Fibroblast of skin of left biceps (primary cell): Measurements from ENCODE around the gene MRPS5.
A peak's percentile ranks its signal among the peaks of the same experiment; 100 is the strongest.

ENCODE experiments used
- DNase-seq, 2 experiments: peaks; one replicate each; pipeline ENCODE4 v3.0.0-alpha.2; 2013; ENCODE audit warnings: low read depth in 2 of 2

The MRPS5 gene

DNA sequence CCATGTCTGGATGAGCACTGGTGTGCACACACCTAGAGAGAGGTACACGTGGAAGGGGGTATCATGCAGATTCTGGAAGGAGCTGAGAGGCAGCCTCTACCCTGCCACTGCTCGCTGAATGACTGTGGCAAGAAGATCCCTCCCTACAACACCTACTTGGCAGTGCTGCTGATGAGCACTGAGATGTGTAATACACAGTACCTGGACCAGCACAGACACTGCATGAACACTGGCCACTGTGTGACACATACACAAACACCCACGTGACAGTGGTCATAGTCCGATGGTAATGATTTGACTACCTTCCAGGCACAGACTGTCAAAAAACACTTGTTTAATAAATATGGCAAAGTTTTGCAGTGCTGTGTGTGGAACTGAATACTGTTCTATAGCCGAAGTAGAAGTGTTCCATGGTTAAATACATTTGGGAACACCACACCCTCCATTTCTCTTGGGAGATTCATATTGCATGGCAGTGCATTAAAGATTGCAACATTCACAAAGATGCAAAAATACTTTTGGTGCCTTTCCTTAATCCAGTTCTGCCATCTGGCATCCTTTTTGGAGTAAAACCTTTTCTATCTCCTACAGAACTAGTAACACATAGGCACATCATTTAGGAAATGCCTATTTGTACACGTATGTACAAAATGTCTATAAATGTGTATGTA is 29.6 kb downstream of the MRPS5 start:
- no peak for DNase-seq

DNA sequence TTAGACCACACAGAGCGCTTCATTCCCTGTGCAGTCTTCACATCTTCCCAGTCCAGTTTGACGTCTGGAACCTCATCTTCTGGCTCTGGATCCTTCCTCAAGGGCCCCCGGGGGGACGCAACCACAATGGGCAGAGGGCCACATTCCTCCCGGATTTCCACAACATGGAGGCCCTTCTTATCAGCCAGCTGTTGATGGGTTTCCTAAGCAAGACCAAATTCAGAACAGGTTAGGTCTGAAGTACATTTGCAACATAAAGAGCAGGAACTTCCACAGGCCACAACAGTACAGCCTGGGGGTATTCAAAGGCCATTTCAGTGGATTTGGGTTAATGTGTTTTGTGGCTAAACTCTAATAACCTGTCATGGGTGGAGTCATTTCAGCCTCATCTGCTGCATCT is 34.2 kb downstream of the MRPS5 start:
- DNase-seq = no peak

DNA sequence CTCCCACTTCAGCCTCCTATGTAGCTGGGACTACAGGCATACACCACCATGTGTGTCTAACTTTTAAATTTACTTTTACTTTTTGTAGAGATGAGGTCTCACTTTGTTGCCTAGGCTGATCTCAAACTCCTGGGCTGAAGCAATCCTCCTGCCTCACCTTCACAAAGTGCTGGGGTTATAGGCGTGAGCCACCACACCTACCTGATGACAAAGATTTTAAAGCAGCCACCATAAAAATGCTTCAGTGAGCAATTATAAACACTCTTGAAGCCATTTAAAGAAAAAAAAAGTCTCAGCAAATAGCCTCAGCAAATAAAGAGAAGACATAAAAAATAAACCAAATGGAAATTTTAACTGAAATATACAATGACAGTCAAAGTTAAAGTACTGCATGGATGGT is 35.6 kb downstream of the MRPS5 start:
- no peak for DNase-seq

DNA sequence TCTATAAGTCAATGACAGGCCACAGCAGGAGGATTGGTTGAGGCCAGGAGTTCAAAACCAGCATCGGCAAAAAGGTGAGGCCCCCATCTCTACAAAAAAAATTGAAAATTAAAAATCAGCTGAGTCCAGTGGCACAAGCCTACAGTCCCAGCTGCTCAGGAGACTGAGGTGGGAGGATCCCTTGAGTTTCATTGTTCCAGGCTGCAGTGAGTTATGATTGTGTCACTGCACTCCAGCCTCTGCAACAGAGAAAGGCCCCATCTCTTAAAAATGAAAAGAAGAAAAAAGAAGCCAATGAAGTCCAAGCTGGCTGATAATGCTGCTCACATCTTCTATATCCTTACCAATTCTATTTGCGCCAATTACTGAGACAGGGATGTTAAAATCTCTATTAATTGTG is 39.1 kb downstream of the MRPS5 start:
- no peak for DNase-seq

DNA sequence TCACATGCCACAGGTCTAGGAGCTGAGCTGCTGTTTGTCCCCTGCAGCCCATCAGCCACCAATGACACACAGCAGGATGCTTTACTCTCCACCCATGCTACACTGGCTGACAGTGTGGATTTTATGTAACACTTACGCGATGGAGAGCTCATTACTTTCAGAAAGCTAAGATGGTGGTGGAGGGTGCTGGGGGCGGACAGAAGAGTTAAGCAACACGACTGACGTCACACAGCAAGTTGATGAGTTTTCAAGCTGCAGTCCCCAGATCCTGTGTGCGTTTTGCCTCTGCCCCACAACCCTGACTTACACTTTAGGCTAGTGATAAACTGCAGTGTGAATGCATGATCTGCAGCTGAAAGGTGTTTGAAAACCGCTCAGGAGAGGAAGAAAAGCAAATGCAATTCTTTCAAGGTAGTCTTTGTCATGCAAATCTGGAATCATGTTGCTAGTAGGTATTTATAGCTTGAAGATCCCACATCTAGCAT is 42.4 kb downstream of the MRPS5 start:
- no peak for DNase-seq

DNA sequence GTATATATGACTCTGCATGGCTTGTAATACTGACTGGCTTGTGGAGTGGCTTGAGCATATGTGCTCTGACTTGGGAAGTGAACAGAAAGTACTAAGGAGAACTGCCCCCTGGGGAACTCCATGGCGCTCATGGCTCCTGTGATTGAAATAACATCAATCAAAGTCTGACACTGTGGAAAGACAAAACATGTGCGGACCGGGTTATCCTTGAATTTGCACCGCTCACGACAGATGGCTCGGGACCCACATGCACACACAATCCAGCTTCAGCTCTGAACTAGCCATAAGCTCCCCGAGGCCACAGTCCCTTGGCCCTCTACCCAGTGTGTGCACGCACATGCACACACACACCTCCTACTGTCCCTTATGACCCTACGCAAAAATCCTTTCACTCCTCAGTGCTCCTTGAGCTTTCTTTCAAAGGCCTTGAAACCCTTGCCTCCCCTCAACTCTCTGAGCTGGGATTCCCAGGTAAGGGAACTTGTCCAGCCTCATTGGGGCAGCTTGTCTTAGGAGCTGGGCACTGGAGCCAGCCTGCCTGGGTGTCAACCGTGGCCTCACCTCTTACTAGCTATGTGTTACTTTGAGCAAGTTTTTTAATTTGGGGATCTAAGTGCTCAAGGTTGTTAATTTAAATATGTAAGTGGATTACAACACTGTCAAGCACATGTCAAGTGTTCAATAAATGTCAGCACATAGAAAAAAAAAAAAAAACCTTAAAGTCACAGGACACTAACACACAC is 43.6 kb downstream of the MRPS5 start:
- no peak for DNase-seq

DNA sequence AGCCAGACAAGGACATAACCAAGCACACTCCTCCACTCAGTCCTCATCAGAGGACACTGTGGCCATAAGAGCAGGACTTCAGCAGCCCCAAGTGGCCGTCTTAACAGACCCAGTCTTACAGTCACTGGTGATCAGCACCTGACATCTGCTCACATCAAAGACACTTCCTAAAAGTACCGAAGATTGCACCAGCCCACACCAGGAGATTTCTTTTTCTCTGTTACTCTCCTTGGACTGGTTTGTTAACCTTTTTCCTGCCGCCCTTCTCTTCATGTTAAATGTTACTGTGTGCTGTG is 44.1 kb downstream of the MRPS5 start:
- DNase-seq = no peak

DNA sequence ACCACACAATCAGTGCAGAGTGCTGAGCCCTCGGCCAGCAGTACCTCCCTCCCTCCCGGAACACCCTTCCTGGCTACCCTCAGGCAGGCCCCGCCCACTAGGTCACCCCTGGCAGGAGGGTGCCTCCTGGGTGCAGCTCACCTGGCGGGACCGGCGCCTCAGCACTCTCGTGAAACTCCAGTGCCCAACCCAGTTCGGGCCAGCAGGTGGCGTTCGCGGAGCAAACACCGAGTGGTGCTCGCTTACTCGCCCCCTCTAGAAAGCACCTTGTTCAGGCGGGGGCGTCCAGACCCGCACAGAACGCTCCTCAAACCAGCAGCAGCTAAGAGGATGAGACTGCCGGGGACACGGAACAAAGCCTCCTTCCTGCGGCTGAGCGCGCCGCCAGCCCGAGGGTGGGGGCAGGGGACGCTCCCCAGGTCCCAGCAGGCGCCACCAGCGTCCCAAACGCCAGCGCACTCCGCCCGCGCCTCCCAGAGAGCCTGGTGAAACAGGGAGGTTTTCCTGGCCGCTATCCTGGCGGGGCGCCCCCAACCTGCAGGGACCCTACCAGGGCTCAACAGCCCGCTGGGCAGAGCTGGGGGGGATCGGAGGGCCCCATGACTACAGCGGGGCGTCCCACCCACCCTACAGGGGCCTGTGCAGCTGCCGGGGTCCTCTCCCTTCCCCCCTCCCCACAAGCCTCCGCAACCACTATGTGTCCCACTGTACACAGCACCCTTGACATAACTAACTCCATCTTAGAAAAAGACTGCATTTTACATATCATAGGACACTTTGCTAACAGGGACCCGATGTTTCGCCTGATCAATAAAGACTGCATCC is 44.7 kb downstream of the MRPS5 start:
- DNase-seq = peak in 1 of 2 experiments; percentile 4

DNA sequence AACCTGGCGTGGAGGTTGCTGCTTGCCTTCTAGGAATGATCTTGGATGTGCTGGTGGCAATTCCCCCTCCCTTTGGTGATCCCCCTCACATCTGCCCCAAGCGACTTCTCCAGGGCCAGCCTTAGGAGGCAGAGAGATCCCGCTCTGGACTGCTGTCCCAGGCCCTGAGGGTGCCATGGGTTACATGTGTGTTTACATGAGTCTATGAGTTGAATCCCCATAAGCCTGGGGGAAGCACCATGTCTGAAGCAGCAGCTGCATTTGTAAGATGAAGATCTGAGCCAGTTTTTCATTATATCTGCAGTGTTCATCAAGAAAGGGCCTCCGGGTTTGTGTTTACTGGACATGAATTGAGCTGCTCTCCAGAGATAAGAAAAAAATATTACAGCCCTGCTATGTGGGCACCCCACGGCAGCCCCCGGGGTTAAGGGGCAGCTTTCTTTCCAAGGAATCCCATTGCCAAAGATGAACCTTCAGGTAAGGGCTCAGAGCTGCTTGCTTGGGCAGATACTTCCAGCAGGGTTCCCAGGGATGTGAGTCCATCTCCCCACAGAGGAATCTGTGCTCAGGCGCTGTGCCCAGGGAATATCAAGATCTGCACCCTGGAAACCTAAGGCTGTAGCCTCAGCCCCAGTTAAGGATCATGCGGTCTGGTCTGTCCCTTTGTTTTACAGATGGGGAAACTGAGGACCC is 46.0 kb downstream of the MRPS5 start:
- DNase-seq = no peak

DNA sequence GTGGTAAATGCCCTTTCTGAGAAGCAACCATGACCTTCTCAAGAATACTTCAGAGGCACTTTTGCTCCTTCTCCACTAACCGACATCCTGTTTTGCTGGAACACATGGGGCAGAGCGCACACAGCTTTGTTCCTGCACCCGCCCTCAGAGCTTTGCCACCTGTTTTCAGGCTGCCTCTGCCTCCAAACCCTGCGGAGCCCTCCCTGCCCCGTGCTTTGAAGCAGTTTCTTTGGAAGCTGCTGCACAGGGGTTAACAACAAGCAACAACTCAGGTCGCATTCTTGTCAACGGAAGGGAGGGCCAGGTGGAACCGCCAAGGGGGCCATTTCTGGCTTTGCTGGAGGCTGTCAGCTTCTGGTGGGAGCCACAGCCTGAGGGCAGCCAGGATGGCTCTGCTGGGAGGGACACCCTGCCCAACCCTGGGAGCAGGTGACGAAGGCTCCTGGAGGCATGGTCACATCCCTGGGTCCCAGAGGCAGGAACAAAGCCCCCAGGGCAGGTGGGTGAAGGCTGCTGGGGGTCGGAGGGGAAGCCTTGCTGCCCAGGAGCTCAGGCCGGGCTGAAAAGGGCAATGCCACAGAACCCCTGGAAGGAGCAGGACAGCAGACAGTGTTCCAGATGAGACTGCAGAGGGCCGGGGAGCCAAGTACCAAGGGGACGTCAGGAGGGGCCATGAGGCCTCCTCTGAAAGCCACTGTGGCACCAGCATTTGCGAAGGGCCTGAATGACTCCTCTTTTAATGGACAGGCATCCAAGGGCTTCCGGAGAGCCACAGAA is 46.8 kb downstream of the MRPS5 start:
- no peak for DNase-seq

DNA sequence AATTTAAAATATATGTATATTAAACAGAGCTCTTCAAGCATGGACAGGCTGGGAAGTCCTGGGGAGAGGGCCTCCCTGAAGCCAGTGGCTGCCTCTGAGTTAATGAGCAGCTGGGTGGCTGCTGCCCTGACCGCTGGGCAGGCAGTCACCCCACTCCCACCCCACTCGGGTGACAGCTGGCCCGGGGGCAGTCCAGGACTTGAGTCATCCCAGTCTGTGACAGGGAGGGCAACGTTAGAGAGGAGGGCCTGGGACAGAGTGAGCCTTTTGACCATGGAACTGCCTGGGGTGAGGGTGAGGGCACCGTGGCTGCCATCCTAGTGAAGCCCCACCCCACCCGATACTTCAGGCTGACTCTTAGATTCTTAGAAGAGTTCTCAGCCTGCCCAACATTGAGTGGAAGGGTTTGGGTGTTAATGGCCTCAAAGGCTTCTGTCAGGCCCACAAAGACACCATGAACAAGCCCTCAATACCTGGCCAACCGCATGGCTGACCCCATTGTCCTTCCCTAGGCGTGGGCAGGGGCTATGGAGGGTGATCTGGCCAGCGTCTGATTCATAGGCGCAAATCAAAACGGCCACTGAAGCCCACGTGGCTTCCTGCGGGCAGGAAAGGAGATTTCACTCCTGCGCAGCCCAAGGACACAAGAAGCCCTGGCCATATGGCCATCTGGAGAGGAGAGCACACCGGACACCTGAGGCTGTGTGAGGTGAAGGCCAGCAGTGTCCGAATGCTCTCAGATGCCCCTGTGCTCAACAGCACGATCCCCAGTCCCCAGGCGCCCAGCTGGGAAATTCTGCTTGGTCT is 47.5 kb downstream of the MRPS5 start:
- DNase-seq = no peak

DNA sequence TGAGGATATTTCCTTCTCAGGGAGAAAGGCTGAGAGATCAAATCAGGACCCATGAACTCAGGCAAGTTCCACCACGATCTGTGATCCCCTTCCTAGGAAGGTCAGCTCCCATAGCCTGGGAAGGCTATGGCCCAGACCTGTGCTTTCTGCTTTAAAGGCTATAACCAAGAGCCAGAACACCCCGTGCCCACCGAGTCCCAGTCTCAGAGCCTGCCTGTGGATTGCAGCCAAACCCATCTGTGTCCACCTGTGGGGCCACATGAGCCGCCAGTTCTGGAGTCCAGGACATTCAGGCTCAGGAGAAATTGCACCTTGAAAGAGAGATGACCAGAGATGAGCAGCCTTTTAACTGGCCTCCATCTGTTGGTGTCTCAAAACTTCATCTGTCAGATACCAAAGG is 49.2 kb downstream of the MRPS5 start:
- no peak for DNase-seq

DNA sequence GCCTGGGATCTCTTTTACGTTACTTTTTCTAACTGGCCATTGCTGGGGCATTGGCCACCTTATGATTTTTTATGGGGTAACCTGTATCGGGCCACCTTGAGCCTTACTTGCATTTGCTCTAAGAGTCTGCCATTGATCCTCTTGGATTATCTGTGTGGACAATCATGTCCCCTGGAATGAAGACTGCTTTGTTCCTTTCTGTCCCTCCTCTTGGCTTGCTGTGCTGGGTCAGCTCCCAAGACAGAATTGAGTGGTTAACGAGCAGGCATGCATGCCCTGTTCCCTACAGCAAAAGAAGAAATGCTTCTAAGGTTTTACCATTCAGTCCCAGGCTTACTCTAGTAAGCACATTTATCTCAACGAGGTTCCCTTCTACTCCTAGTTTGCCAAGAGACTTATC is 49.8 kb downstream of the MRPS5 start:
- DNase-seq = no peak

DNA sequence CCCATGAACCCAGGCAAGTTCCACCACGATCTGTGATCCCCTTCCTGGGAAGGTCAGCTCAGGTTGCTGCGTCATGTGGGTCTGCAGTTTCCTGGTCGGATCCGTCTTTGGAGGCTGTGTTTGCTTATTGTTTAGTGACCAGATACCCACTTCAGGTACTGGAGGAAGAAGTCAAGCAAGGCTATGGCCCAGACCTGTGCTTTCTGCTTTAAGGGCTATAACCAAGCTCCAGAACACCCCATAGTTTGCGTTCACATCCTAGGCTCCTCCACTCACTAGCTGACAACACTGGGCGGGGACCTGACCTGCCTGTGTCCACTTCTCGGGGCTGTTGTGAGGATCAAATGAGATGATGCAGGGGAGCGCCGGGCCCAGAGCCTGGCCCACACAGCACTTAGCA is 52.1 kb downstream of the MRPS5 start:
- no peak for DNase-seq

DNA sequence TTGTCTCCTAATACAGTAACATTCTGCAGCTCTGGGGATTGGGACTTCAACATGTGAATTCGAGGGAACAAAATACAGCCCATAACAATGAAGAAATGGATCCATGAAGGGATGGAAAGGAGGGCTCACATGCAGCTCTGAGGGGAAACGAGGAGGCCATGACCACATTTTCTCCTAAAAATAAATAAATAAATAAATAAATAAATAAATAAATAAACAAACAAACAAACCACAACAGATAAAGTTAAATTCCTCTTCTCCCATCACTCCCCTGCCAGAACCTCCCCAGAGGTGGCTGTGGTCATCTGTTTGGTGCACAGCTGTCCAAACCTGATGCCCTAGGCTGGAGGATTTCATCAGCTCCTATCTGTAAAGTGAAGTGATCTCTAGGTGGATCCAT is 53.4 kb downstream of the MRPS5 start:
- no peak for DNase-seq

DNA sequence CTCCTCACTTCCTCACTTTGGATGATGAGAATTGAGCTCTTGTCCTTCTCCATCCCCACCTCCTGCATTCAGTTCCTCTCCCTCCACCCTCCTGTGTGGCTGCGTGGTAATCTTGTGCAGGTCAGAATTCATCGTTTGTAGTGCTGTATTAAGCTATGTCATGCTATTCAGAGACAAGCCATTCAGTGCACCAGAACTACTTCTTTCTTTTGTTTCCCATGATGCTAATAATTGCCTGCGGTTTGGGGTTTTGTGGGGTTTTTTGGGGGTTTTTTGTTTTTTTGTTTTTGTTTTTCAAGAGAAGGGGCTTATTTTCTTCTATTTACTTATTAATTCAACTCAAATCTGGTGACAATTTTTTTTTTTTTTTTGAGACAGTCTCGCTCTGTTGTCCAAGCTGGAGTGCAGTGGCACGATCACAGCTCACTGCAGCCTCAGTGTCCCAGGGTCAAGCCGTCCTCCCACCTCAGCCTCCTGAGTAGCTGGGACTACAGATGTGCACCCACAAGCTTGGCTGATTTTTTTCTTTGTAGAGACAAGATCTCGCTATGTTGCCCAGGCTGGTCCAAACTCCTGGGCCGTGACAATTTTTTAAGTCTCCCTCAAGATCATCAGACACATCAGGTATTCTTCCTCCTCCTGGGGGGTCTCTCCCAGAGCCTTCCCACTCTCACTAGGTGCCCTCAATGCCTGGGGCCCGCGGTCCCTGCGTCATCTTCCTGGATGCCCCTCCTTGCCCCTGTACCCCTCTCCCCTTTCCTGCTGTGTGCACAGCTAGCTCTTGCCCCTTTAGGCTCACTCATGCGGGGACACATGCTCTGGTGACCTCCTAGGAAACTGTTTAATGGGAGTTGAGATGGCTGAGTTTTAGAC is 58.3 kb downstream of the MRPS5 start:
- no peak for DNase-seq

DNA sequence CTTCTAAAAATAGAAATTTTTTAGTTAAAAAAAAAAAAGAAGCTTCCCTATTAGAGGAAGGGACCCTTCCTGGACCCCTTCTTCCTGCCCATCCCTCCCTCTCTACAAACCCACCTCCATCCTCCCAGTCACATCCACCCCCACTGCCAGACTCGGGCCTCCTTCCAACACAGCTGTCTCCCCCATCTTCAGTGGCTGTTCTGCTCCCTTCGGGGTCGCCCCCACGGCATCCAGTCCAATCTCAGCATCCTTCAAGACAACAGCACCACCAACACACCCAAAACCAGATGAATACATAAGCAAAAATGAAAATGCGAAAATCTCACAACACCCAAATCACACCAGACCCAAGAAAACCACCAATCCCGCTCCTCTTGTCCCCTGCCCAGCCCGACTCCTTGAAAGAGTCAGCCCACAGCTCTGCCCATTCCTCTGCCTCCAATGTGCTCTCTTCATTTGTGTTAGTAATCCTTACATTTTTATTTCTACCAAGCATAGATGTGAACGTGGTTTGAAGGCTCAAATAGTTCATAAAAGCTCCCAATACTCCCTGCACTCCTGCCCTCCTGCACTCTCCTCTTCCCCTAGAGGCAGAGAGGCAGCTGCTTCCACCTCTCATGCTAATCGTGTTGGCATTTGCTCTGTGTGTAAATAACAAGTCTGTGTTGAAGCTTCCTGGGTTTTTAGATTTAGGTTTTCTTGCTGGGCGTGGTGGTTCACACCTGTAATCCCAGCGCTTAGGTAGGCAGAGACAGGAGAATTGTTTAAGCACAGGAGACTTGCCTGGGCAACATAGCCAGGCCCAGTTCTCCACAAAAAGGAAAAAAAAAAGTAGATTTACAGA is 59.1 kb downstream of the MRPS5 start:
- DNase-seq = no peak

DNA sequence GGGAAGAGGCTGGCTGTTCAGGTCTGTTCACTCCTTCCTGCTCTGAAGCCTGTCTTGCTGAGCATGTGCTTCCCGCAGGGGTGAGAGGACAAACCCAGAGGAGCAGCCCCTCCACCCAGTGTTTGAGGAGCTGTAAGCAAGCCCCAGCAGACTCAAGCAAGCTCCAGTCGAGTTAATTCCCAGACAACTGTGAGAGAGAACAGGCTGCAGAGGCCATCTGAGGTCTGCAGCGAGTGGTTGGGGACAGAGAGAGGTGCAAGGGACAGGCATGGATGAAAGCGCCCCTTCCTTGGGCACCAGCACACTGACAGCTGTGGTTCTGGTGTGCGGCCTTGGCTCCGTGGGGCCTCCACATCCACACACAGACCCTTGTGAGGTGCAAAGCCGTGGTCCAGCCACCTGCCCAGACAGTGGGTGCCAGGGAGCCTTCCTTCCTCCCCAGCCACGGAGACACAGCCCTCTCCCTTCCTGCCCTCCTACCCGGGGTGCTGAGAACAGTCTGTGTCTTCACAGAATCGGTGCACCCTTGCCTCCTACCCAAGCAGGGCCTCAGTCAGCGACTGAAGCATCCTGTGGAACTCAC is 59.9 kb downstream of the MRPS5 start:
- DNase-seq = no peak
